A549 (cell line): ENCODE measurements around the gene TUB. TPM values are rescaled to one million over a fixed set of nuclear protein-coding genes. Genes with fewer than 3 reads are reported as not detected.

ENCODE experiments used
- ATAC-seq, 2 experiments: fragments of 200-7000 bp in 1 of 2; fragments of >200 bp in 1 of 2; cut with Nextera tagmentation in 1 of 2; cut with Tn5 transposase in 1 of 2; 3 replicates each; pipeline versions ENCODE4 v1.8.0 to v1.9.1; 2018 to 2020; ENCODE audit warnings: mild to moderate bottlenecking in 1 of 2, moderate library complexity in 1 of 2
- CTCF ChIA-PET: fragments of 300-600 bp; sonication (Branson Sonifier 250); formaldehyde crosslinking; extraction: SDS; loops from one replicate; lab custom pipeline; 2021; ENCODE audit warnings: antibody characterized with exemption, inconsistent platforms; lab: Yijun Ruan, JAX
- POLR2A ChIA-PET: fragments of 350-600 bp; formaldehyde crosslinking; extraction: SDS; loops from one replicate; lab custom pipeline; 2021; ENCODE audit warnings: antibody characterized with exemption, inconsistent platforms; lab: Yijun Ruan, JAX
- DNase-seq, 2 experiments: peaks; one replicate each; pipeline versions ENCODE4 v3.0.0 to v3.0.0-alpha.2; 2011 to 2016; ENCODE audit warnings: low read depth in 1 of 2, low spot score in 1 of 2
- FAIRE-seq: peaks from 2 replicates; lab custom pipeline; 2011; peaks lifted over from hg19 to GRCh38; lab: Jason Lieb, UNC
- H3K27ac ChIP-seq, 2 experiments: fragments of >200 bp; sonication (Bioruptor Twin); formaldehyde crosslinking; 3 replicates each; pipeline ENCODE4 v1.5.1; 2016 to 2017
- H3K4me1 ChIP-seq: fragments of >200 bp; sonication (Bioruptor Twin); formaldehyde crosslinking; 3 replicates; pipeline ENCODE4 v1.6.1; 2016
- H3K4me2 ChIP-seq: fragments of >200 bp; sonication (Bioruptor Twin); formaldehyde crosslinking; 3 replicates; pipeline ENCODE4 v1.6.1; 2016
- H3K4me3 ChIP-seq: fragments of >200 bp; sonication (Bioruptor Twin); formaldehyde crosslinking; 3 replicates; pipeline ENCODE4 v1.5.1; 2016
- H3K9me3 ChIP-seq: fragments of >200 bp; sonication (Bioruptor Twin); formaldehyde crosslinking; 3 replicates; pipeline ENCODE4 v1.6.1; 2016
- BHLHE40 ChIP-seq: IDR thresholded peaks from 2 replicates; pipeline ENCODE4 v1.6.1; 2012; ENCODE audit warnings: low read depth, low read length, inconsistent platforms
- CBX2 ChIP-seq: fragments of 200-600 bp; sonication (generic); IDR thresholded peaks from 2 replicates; pipeline ENCODE4 v1.6.1; 2016; ENCODE audit warnings: low read depth, mild to moderate bottlenecking, borderline replicate concordance
- CHD4 ChIP-seq: fragments of 200-600 bp; sonication (generic); IDR thresholded peaks from 2 replicates; pipeline ENCODE4 v1.6.1; 2016; ENCODE audit warnings: antibody characterized with exemption, mild to moderate bottlenecking, borderline replicate concordance
- EHF ChIP-seq: fragments of 250-450 bp; sonication (Bioruptor Pico); IDR thresholded peaks from 2 replicates; pipeline ENCODE4 v1.5.0; 2020; ENCODE audit warnings: mild to moderate bottlenecking
- EP300 ChIP-seq, 2 experiments: fragments of >200 bp; sonication (Bioruptor Twin); formaldehyde crosslinking; IDR thresholded peaks; 2 replicates in 1 of 2; 3 replicates in 1 of 2; pipeline ENCODE4 v1.6.1; 2016 to 2017
- HDAC2 ChIP-seq: fragments of 200-600 bp; sonication (generic); IDR thresholded peaks from 2 replicates; pipeline ENCODE4 v1.6.1; 2016
- HEYL ChIP-seq: fragments of 250-450 bp; sonication (Bioruptor Pico); IDR thresholded peaks from 2 replicates; pipeline ENCODE4 v1.8.0; 2021; ENCODE audit warnings: mild to moderate bottlenecking, moderate library complexity
- HOXA7 ChIP-seq: fragments of 250-450 bp; sonication (Bioruptor Pico); IDR thresholded peaks from 2 replicates; pipeline ENCODE4 v1.5.0; 2020; ENCODE audit warnings: mild to moderate bottlenecking, moderate library complexity
- HOXB13 ChIP-seq: fragments of 250-450 bp; sonication (Bioruptor Pico); IDR thresholded peaks from 2 replicates; pipeline ENCODE4 v1.5.0; 2020; ENCODE audit warnings: low read depth, mild to moderate bottlenecking, moderate library complexity
- KDM1A ChIP-seq: fragments of 200-600 bp; sonication (generic); IDR thresholded peaks from 2 replicates; pipeline ENCODE4 v1.6.1; 2016; ENCODE audit warnings: low read depth, mild to moderate bottlenecking
- MAFK ChIP-seq: fragments of 450-650 bp; IDR thresholded peaks from 2 replicates; pipeline ENCODE4 v1.6.1; 2014; ENCODE audit not compliant: partially characterized antibody
- MYC ChIP-seq: IDR thresholded peaks from 2 replicates; pipeline ENCODE4 v1.6.1; 2012; ENCODE audit warnings: mild to moderate bottlenecking, inconsistent platforms, low read length, improper control_type of control experiment, borderline replicate concordance
- PHF8 ChIP-seq: fragments of 200-600 bp; sonication (generic); IDR thresholded peaks from 2 replicates; pipeline ENCODE4 v1.6.1; 2016; ENCODE audit warnings: low read depth, mild to moderate bottlenecking, antibody characterized with exemption, moderate library complexity, borderline replicate concordance
- POLR2A ChIP-seq: IDR thresholded peaks from 2 replicates; pipeline ENCODE4 v1.6.1; 2012; ENCODE audit warnings: mild to moderate bottlenecking, low read length
- POLR2AphosphoS2 ChIP-seq: conservative IDR thresholded peaks from 2 replicates; pipeline ENCODE4 v1.6.1; 2012; ENCODE audit warnings: low read length, improper control_type of control experiment, inconsistent platforms
- RAD21 ChIP-seq, 2 experiments: fragments of >200 bp in 1 of 2; sonication (Bioruptor Twin) in 1 of 2; formaldehyde crosslinking in 1 of 2; IDR thresholded peaks in 1 of 2; conservative IDR thresholded peaks in 1 of 2; 2 replicates in 1 of 2; 3 replicates in 1 of 2; pipeline ENCODE4 v1.6.1; 2012 to 2018; ENCODE audit warnings: inconsistent platforms in 1 of 2
- RCOR1 ChIP-seq: fragments of 150-350 bp; IDR thresholded peaks from 2 replicates; pipeline ENCODE4 v1.6.1; 2014; ENCODE audit warnings: antibody characterized with exemption, low read length, low read depth
- RFX5 ChIP-seq: fragments of 450-650 bp; IDR thresholded peaks from 2 replicates; pipeline ENCODE4 v1.7.1; 2014; ENCODE audit warnings: antibody characterized with exemption, mild to moderate bottlenecking, moderate library complexity
- SMC3 ChIP-seq: fragments of >200 bp; sonication (Bioruptor Twin); formaldehyde crosslinking; IDR thresholded peaks from 3 replicates; pipeline ENCODE4 v1.6.1; 2018; ENCODE audit warnings: inconsistent platforms
- SREBF2 ChIP-seq: fragments of 450-650 bp; IDR thresholded peaks from 2 replicates; pipeline ENCODE4 v1.6.1; 2014; ENCODE audit warnings: mild to moderate bottlenecking, moderate library complexity
- TFCP2L1 ChIP-seq: fragments of 250-450 bp; sonication (Bioruptor Pico); IDR thresholded peaks from 2 replicates; pipeline ENCODE4 v1.5.0; 2021; ENCODE audit warnings: mild to moderate bottlenecking
- TP53 ChIP-seq: fragments of 250-450 bp; sonication (Bioruptor Pico); IDR thresholded peaks from 2 replicates; pipeline ENCODE4 v1.5.0; 2021; ENCODE audit warnings: mild to moderate bottlenecking, moderate library complexity
- WGBS: methylation state at CpG from one replicate; pipeline ENCODE4 v1.1.6; 2017; ENCODE audit errors: missing lambda C conversion rate; 5-methylcytosine and 5-hydroxymethylcytosine counted together
- polyA plus RNA-seq, 4 experiments: library from polyadenylated mRNA; depleted of rRNA in 3 of 4; stranded (reverse); fragments of >200 nt; fragmentation: RNase III in 1 of 4; extraction: RNeasy Plus Mini Kit Qiagen cat#74134 plus additional on column Dnase treatment in 1 of 4; gene quantifications; 2 replicates in 3 of 4; 3 replicates in 1 of 4; pipeline ENCODE4 v1.2.3, GENCODE V29; 2011 to 2017

TUB gene
- polyA plus RNA-seq, 2 of the 4 experiments (the other 2 are of a cell fraction): 11.3 to 13.2 TPM

DNA sequence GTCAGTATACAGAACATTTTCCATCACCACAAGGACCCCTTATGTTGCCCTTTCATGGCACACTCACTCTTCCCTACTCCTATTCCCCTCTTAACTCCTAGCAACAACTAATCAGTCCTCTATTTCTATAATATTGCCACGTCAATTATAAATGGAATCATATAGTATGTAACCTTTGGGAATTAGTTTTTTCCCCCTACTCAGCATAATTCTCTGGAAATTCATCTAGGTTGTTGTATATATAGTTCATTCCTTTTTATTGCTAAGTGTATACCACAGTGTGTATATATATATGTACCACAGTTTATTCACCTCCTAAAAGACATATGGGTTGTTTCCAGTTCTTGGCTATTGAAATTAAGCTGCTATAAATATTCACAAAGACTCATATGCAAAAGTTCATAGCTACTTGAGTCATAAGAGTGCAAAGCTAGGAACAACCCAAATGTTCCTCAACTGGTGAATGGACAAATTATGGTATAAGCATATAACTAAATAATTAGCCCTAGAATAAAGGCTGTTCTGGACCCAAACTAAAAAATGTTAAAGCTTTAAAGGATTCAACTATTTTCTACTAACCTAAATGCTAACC is 41.3 kb downstream of the TUB start:
- FAIRE-seq (no peak), ATAC-seq (no peak), DNase-seq (no peak)
- Histone ChIP-seq H3K4me1 (no peaks in the 10 kb centered on the region), H3K4me2 (no peak overlapping the region), H3K4me3 (no peak overlapping the region), H3K9me3 (0 out of 3 replicates have a peak, but pooled peaks cover 4% of the 10 kb centered on the region), H3K27ac (no peak overlapping the region)
- 5% methylated on average over 1 of the region's 1 CpG for WGBS
- CTCF ChIA-PET: interaction anchor here (1.1 kb wide), 1 partner anchor 22 kb away, joined by 5 read pairs; no protein-coding TSS in a partner anchor
- POLR2A ChIA-PET: no interaction called here
- TF ChIP-seq SMC3 (no peak), MAFK (peak; percentile 81)

DNA sequence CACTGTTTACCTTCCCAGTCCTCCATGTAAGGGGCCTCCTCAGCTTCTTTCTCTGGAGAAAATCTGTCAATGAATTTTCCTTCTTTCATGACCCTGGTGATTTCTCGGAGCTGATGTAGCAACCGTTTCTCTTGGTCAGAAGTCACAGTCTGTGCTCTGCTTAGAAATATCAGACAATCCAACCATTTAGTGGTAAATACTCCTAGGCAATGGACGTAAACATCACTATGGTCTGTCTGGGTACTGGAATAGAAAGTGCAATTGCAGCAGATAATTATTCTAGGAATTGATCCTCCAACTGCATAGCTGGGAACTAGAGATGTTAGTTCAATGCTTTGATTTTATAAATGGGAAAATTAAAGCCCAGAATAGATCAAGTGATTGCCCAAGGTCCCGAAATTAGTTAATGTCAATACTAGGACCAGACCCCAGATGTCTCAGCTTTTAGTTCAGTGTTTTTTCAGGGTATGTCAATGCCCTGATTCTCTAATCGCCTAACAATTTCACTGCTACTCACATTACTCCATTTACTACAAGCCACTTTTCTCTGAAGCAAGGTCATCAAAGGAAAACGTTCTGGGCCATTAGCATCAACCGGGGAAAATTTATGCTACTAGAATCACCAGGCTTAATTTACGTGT is 45.8 kb downstream of the TUB start:
- no peak for FAIRE-seq
- no peak overlapping the region for H3K27ac ChIP-seq
- TF ChIP-seq KDM1A: no peak
- TF ChIP-seq POLR2A: no peak
- TF ChIP-seq EP300 (IDR thresholded peaks at IDR 0.05): no peak
- no peak for TF ChIP-seq RAD21 (conservative IDR thresholded peaks at IDR 0.05 in 1 of 2, IDR thresholded peaks at IDR 0.05 in 1 of 2)
- no peak for TF ChIP-seq CBX2
- H3K9me3 ChIP-seq: no peaks in the 10 kb centered on the region
- POLR2A ChIA-PET: no interaction called here
- ATAC-seq: no peak
- CTCF ChIA-PET: interaction anchor here (0.8 to 2.7 kb wide), 2 partner anchors 23 to 28 kb away, joined by 3 to 10 read pairs; no protein-coding TSS in a partner anchor
- H3K4me1 ChIP-seq: no peaks in the 10 kb centered on the region
- no peak overlapping the region for H3K4me2 ChIP-seq
- DNase-seq: no peak
- H3K4me3 ChIP-seq: no peak overlapping the region
- WGBS: 43% methylated on average over 8 of the region's 8 CpGs

DNA sequence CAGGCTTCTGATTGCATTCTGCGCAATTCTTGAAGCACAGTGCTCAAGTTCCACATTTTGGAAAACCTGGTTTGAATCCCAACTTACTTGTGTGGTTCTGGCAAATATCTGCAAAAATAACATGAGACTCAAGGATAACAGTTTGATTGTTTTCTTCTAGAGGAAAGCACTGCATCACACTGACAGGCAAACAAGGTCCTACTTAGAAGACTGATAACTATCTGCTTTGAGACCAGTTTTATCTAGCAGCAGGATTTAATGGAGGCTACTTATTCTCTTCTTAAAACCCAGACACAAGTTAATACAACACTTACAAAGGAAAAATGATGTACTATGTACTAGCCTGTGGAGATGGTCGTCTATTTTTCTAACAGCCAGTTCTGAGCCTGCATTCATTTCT is 46.4 kb downstream of the TUB start:
- H3K4me1 ChIP-seq: no peaks in the 10 kb centered on the region
- ATAC-seq (no peak), DNase-seq (no peak), FAIRE-seq (no peak)
- no peak overlapping the region for H3K27ac ChIP-seq
- no peak overlapping the region for H3K4me3 ChIP-seq
- POLR2A ChIA-PET: no interaction called here
- no peaks in the 10 kb centered on the region for H3K9me3 ChIP-seq
- 47% methylated on average over 2 of the region's 2 CpGs for WGBS
- TF ChIP-seq BHLHE40 (no peak), RFX5 (no peak), TP53 (CRISPR knock-in tag) (no peak), EHF (CRISPR knock-in tag) (no peak), HOXB13 (CRISPR knock-in tag) (no peak), CHD4 (no peak), SREBF2 (no peak), HDAC2 (no peak), MYC (no peak), RCOR1 (no peak), PHF8 (no peak), CBX2 (no peak)
- no peak overlapping the region for H3K4me2 ChIP-seq
- CTCF ChIA-PET: interaction anchor here (0.5 to 2.7 kb wide), 2 partner anchors 28 to 169 kb away, joined by 4 to 10 read pairs; no protein-coding TSS in a partner anchor

DNA sequence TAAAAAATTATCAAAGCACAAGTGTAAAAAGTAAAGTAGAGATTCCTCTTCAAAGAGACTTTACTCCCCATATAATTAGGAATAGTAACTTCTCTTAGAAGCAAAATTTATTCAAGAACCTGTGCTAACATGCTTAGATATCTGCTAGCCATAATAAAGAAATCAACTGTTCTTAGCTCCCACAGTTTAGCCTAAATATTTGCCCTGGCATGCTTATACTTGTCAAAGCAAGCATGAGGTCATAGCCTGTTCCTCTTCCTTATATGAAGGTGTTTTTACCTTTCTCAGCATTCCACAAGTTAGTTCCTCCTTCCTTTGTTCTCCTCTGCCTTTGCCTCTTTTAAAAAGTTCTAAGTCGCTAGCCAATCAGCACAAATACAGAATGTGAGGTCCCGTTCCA is 57.5 kb downstream of the TUB start:
- no peak for ATAC-seq
- CTCF ChIA-PET: no interaction called here
- no peak overlapping the region for H3K27ac ChIP-seq

More for the DNA sequence above, 57.5 kb downstream of the TUB start:
- Histone ChIP-seq H3K4me3 (no peak overlapping the region), H3K9me3 (no peaks in the 10 kb centered on the region), H3K4me1 (no peaks in the 10 kb centered on the region), H3K4me2 (no peak overlapping the region)
- POLR2A ChIA-PET: no interaction called here
- WGBS: 37% methylated on average over 2 of the region's 2 CpGs
- DNase-seq (no peak), FAIRE-seq (no peak)
- no peak for TF ChIP-seq HOXA7 (CRISPR knock-in tag)
- no peak for TF ChIP-seq HEYL
- no peak for TF ChIP-seq TFCP2L1
- no peak for TF ChIP-seq POLR2AphosphoS2
